Esophagus squamous epithelium (tissue), 4 donors: ENCODE measurements around the gene TBX6.

Source experiments
- POLR2A ChIP-seq, 4 donors: fragments of 450-650 bp; IDR thresholded peaks; one replicate each; pipeline ENCODE4 v1.6.1; 2017; ENCODE audit warnings: antibody characterized with exemption in 4 of 4, mild to moderate bottlenecking in 4 of 4, moderate library complexity in 3 of 4
- TF ChIP-seq, protein P1 (sequence below), 6 experiments: fragments of 450-650 bp in 4 of 6; fragments of 200-600 bp in 2 of 6; sonication (generic) in 2 of 6; IDR thresholded peaks; one replicate each; pipeline ENCODE4 v1.5.1; 2016 to 2019; ENCODE audit warnings: antibody characterized with exemption in 6 of 6, mild to moderate bottlenecking in 4 of 6, moderate library complexity in 4 of 6

DNA sequence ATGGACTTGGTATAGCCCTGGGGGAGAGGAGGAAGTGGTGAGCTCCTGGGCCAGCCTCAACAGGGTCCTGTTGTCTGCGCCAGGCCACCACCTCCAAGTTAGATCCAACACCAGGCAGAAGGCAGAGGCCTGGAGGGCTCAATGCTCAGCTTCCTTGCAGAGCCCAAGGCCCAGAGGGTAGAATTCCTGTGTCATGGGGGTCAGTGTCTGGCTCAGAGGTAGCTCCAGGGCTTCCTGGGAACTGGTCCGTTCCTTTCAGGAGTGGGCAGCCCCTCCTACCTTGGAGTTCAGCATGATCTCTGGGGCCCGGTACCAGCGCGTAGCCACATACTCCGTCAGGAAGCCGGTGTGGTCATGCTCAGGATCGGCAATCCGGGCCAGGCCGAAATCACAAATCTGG, 26.0 kb upstream of the TBX6 start:
- TF ChIP-seq, protein P1, sequence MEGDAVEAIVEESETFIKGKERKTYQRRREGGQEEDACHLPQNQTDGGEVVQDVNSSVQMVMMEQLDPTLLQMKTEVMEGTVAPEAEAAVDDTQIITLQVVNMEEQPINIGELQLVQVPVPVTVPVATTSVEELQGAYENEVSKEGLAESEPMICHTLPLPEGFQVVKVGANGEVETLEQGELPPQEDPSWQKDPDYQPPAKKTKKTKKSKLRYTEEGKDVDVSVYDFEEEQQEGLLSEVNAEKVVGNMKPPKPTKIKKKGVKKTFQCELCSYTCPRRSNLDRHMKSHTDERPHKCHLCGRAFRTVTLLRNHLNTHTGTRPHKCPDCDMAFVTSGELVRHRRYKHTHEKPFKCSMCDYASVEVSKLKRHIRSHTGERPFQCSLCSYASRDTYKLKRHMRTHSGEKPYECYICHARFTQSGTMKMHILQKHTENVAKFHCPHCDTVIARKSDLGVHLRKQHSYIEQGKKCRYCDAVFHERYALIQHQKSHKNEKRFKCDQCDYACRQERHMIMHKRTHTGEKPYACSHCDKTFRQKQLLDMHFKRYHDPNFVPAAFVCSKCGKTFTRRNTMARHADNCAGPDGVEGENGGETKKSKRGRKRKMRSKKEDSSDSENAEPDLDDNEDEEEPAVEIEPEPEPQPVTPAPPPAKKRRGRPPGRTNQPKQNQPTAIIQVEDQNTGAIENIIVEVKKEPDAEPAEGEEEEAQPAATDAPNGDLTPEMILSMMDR (IDR thresholded peaks at IDR 0.05), result no peak
- TF ChIP-seq POLR2A (IDR thresholded peaks at IDR 0.05), result no peak
